ENCODE results near the gene KSR2. TPM values are rescaled to one million over a fixed set of nuclear protein-coding genes. Genes with fewer than 3 reads are reported as not detected.

Gene KSR2
- total and polyA plus RNA-seq, 2 of the 4 experiments (the other 2 are of a cell fraction) = not detected

DNA sequence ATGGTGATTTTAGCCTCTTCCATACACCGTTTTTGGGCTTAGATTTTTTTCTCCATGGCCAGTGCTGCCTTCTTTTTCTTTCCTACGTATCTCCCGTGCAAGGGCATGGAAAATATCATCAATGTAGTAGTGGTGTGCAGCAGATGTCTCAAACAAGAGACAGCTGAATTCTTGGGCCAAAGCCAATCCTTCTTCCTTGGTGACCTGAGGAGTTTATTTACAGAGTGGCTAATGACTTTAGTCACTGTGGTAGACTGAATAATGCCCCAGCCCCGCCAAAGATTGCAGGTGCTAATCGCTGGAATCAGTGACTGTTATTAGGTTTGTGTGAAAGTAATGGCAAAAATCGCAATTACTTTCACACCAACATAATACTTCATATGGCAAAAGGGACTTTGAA is 371.8 kb downstream of the KSR2 start:
- no TSS peak for BruUV-seq (replicated peaks)
- H3K9me3 ChIP-seq (ENCODE audit: control insufficient read depth, insufficient read depth, low read length) = peaks cover 25% of the 10 kb centered on the region
- DNase-seq = no peak
- H3K36me3 ChIP-seq (ENCODE audit: control insufficient read depth, insufficient read depth, low read length) = no peaks in the 10 kb centered on the region
- no peak overlapping the region for H3K4me2 ChIP-seq (ENCODE audit: low read depth, low read length)
- H4K20me1 ChIP-seq (ENCODE audit: insufficient read depth, low read length) = no peaks in the 10 kb centered on the region
- ChIA-PET CTCF (no interaction called here), POLR2A (ENCODE audit: unreplicated experiment) (no interaction called here)
- no peak overlapping the region for H3K56ac ChIP-seq (ENCODE audit: extremely low read depth, insufficient read depth, low read length)
- no peak overlapping the region for H2BK120ac ChIP-seq (ENCODE audit: low read depth, low read length)
- H3K79me1 ChIP-seq (ENCODE audit: low read depth in 1 of 2, low read length in 2 of 2) = no peaks in the 10 kb centered on the region
- H4K5ac ChIP-seq (ENCODE audit: low read depth, low read length) = no peak overlapping the region
- ATAC-seq (ENCODE audit: low read depth) = no peak
- no peaks in the 10 kb centered on the region for H3K4me1 ChIP-seq (ENCODE audit: control insufficient read depth, insufficient read depth, low read length)
- H3K18ac ChIP-seq (ENCODE audit: low read depth, low read length) = no peak overlapping the region
- dilution Hi-C loops (cut with HindIII; ENCODE audit: low sequenced_read_pairs, unreplicated experiment) (no loop called here), intact Hi-C loops (cut with micrococcal nuclease) (no loop called here), in situ Hi-C loops (cut with MboI; ENCODE audit: low sequenced_read_pairs) (no loop called here)
- no peak overlapping the region for H2BK20ac ChIP-seq (ENCODE audit: low read depth, low read length)
- H4K91ac ChIP-seq (ENCODE audit: insufficient read depth, low read depth, low read length) = no peak overlapping the region
- no peak overlapping the region for H3K4me3 ChIP-seq (ENCODE audit: insufficient read depth, low read depth, low read length)
- H4K8ac ChIP-seq (ENCODE audit: low read depth in 2 of 2, low read length in 2 of 2) = no peak overlapping the region
- no peak overlapping the region for H2AK5ac ChIP-seq (ENCODE audit: low read depth, low read length)
- TF ChIP-seq NFE2L2 (IDR thresholded peaks at IDR 0.05; ENCODE audit: low read depth, low read length) (no peak), RCOR1 (IDR thresholded peaks at IDR 0.05; ENCODE audit: insufficient replicate concordance, low read length) (no peak), SMC3 (IDR thresholded peaks at IDR 0.05; ENCODE audit: low read depth, low read length) (no peak), MAFK (IDR thresholded peaks at IDR 0.05; ENCODE audit: low read depth, low read length) (no peak), POLR2A (IDR thresholded peaks at IDR 0.05; ENCODE audit: low read depth, low read length) (no peak), RFX5 (IDR thresholded peaks at IDR 0.05; ENCODE audit: low read depth, low read length) (no peak), RAD21 (IDR thresholded peaks at IDR 0.05; ENCODE audit: low read length) (no peak), CTCF (conservative IDR thresholded peaks at IDR 0.05; ENCODE audit: low read depth, low read length) (no peak), ELK1 (IDR thresholded peaks at IDR 0.05; ENCODE audit: borderline replicate concordance, low read depth, low read length) (no peak), CEBPB (IDR thresholded peaks at IDR 0.05; ENCODE audit: low read depth, low read length) (no peak), BHLHE40 (IDR thresholded peaks at IDR 0.05; ENCODE audit: low read depth, low read length) (no peak)
- TF ChIP-seq, protein P1, sequence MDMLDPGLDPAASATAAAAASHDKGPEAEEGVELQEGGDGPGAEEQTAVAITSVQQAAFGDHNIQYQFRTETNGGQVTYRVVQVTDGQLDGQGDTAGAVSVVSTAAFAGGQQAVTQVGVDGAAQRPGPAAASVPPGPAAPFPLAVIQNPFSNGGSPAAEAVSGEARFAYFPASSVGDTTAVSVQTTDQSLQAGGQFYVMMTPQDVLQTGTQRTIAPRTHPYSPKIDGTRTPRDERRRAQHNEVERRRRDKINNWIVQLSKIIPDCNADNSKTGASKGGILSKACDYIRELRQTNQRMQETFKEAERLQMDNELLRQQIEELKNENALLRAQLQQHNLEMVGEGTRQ (IDR thresholded peaks at IDR 0.05; ENCODE audit: low read depth, low read length) = no peak
- no peak overlapping the region for H2BK5ac ChIP-seq (ENCODE audit: low read depth, low read length, poor library complexity, severe bottlenecking)
- H3K4ac ChIP-seq (ENCODE audit: low read depth, low read length) = no peak overlapping the region
- no peak overlapping the region for H2AK9ac ChIP-seq (replicated peaks; ENCODE audit: low read depth, low read length, poor library complexity)
- no peaks in the 10 kb centered on the region for H3K27me3 ChIP-seq (ENCODE audit: control insufficient read depth, insufficient read depth, low read length)
- no peak overlapping the region for H3K14ac ChIP-seq (replicated peaks; ENCODE audit: low read depth, low read length)
- H3K9me1 ChIP-seq (ENCODE audit: insufficient read depth, low read length) = no peaks in the 10 kb centered on the region
- no peak overlapping the region for H3K27ac ChIP-seq (ENCODE audit: insufficient read depth, low read length)
- WGBS, 2 experiments (ENCODE audit: extremely low coverage in 2 of 2, insufficient read length in 1 of 2) = no CpG with 5 or more reads among the region's 6 CpGs
- no peak overlapping the region for H3K9ac ChIP-seq (ENCODE audit: low read depth, low read length)
- no peak overlapping the region for H2BK15ac ChIP-seq (ENCODE audit: low read depth, low read length)
- no peak overlapping the region for H2AFZ ChIP-seq (replicated peaks; ENCODE audit: low read length, poor library complexity)
- H3K23ac ChIP-seq (ENCODE audit: low read depth, low read length) = no peak overlapping the region

All from IMR-90 (cell line).